Measurements from ENCODE around the gene CCDC88C.
A peak's percentile ranks its signal among the peaks of the same experiment; 100 is the strongest.

CCDC88C gene

GRCh38 chr14:91303924-91304229, 113.7 kb downstream of the CCDC88C start:
- no peak for DNase-seq

- peak; percentile 26 for DNase-seq
These were observed 114.3 kb downstream of the CCDC88C start for GRCh38 chr14:91303091-91303923.

- DNase-seq, result no peak
These were observed 115.2 kb downstream of the CCDC88C start for GRCh38 chr14:91302391-91302790.

GRCh38 chr14:91300957-91301356, 116.7 kb downstream of the CCDC88C start:
- DNase-seq, result no peak

GRCh38 chr14:91300283-91300895, 117.2 kb downstream of the CCDC88C start:
- DNase-seq, result no peak

GRCh38 chr14:91299121-91300115, 118.2 kb downstream of the CCDC88C start:
- DNase-seq, result no peak

GRCh38 chr14:91298576-91298975, 119.0 kb downstream of the CCDC88C start:
- DNase-seq, result no peak

GRCh38 chr14:91297081-91297711, 120.4 kb downstream of the CCDC88C start:
- no peak for DNase-seq

GRCh38 chr14:91295851-91296796, 121.5 kb downstream of the CCDC88C start:
- no peak for DNase-seq

- no peak for DNase-seq
These were observed 122.3 kb downstream of the CCDC88C start for GRCh38 chr14:91295276-91295845.

GRCh38 chr14:91294153-91294552, 123.5 kb downstream of the CCDC88C start:
- no peak for DNase-seq

- DNase-seq, result no peak
These were observed 124.3 kb downstream of the CCDC88C start for GRCh38 chr14:91293281-91293680.

GRCh38 chr14:91292491-91292890, 125.1 kb downstream of the CCDC88C start:
- no peak for DNase-seq

GRCh38 chr14:91291786-91292405, 125.7 kb downstream of the CCDC88C start:
- DNase-seq, result no peak

GRCh38 chr14:91290986-91291385, 126.6 kb downstream of the CCDC88C start:
- no peak for DNase-seq

GRCh38 chr14:91289464-91289863, 128.2 kb downstream of the CCDC88C start:
- DNase-seq, result no peak

- no peak for DNase-seq
These were observed 128.7 kb downstream of the CCDC88C start for GRCh38 chr14:91288876-91289275.

GRCh38 chr14:91286530-91286937, 131.1 kb downstream of the CCDC88C start:
- DNase-seq, result peak; percentile 73

- no peak for DNase-seq
These were observed 132.7 kb downstream of the CCDC88C start for GRCh38 chr14:91284791-91285548.
